Amygdala (tissue), 56 donors: ENCODE results near the gene RRH.
"Not testable (repeated sequence)": the region's sequence is repeated elsewhere in the genome, so short reads cannot be mapped to it uniquely, and the experiment has no call there.

Source experiments
- DNase-seq, 56 donors: peaks; one replicate each; lab custom pipeline; 2025; lab: John Stamatoyannopoulos, UW

The RRH gene

DNA sequence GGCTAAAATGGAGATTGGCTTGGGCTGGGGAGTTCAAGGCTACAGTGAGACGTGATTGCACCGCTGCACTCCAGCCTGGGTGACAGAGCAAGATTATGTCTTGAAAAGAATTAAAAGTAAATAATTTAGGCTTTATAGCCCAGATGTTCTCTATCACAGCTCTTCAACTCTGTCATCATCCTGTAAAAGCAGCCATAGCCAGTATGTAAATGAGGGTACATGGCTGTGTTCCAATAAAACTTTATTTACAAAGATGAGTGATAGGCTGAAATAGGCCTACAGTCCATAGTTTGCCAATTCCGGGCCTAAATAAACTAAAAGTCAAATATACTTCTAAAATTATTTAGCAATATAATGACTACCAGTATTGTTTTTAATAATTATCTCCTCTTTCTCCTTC lies 9.2 kb downstream of the RRH start:
- DNase-seq = no peak

DNA sequence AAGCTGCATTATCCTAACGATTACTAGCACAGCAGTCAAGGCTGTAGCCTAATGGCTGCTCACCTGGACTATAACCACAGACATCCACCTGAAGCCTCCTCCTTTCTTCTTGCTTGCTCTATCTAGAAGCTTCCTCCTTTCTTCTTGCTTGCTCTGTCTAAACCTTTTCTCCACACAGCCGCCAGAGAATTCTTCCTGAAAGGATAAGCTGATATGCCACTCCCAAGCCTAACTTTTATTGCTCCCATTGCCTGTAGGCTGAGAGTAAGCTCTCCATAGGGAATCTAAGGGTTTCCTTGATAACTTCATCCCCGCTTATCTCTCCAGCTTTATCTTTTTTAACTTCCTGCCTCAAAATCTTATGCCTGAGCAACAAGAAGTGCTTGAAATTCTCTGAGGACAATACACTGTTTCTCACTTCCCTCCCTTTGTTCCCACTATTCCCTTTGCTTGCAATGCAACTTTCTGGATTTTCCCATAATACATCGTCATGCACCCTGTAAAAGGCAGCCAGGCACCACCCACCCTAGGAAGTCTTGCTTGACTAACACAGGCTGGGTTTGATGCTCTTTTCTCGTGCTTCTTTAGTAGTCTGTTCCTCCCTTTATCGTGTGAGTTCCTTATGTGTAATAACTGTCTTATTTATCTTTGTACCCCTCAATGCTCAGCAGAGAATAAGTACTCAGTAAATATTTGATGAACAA lies 18.8 kb downstream of the RRH start:
- DNase-seq = no peak

DNA sequence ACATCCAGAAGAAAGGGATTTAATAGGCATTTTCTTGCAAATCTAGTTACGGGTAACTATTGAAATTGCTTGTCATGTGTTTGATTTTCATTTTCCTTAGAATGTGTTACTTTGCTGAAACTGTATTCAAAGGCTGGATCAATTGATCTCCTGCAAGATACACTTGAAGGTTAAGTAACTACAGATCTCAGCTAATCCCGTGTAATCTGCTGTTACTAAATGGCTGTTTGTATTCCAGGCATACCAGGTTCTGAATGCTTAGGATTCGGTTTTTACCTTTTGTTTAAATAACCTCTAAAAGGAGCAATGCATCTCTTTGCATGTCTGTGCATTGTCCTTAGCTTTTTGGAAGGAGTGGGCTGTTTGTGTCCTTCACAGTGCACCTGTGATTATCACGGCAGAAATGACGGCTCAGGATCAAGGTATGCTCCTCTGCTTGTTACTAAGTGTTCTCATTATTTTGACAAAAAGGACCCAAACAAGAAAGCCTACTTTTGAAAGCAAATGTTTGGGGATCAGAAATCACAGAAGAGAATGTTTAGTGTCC lies 20.2 kb downstream of the RRH start, which contains the start of gene LRIT3:
TSS of gene LRIT3 (plus strand) at position 212 of the 547 bp plus-strand sequence. CDS start at position 307, 95 bp downstream.
- no peak for DNase-seq

DNA sequence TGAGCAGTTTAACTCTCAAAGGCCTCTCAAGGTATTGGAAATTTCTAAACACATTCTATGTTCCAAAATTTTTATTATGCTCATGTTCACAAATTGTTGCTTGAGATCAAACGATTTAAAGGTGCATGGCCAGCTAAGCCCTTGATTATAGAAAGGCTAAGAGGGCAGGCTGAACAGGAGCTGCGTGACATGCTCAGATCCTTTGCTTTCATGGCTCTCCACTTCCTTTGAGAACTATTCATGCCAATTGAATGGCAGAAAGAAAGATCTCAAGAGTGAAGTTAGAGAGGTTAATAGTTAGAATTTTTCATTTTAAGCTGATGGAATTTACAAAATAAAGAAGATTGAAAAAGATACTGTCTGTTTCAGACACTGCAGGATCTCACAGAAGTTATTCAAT lies 20.7 kb downstream of the RRH start:
- DNase-seq = no peak

DNA sequence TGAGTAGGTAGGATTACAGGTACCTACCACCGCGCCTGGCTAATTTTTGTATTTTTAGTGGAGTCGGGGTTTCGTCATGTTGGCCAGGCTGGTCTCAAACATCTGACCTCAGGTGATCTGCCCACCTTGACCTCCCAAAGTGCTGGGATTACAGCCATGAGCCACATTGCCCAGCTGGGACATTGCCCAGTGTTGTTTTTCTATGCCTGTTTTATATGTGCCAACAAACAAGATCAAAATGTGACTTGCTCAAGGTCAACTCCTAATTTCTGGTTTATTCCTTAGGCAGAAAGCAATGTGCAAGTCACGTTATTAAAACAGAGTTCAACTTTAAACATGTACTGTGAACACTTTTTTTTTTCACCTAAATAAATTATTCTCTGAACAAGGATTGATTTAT lies 22.8 kb downstream of the RRH start:
- no peak for DNase-seq

DNA sequence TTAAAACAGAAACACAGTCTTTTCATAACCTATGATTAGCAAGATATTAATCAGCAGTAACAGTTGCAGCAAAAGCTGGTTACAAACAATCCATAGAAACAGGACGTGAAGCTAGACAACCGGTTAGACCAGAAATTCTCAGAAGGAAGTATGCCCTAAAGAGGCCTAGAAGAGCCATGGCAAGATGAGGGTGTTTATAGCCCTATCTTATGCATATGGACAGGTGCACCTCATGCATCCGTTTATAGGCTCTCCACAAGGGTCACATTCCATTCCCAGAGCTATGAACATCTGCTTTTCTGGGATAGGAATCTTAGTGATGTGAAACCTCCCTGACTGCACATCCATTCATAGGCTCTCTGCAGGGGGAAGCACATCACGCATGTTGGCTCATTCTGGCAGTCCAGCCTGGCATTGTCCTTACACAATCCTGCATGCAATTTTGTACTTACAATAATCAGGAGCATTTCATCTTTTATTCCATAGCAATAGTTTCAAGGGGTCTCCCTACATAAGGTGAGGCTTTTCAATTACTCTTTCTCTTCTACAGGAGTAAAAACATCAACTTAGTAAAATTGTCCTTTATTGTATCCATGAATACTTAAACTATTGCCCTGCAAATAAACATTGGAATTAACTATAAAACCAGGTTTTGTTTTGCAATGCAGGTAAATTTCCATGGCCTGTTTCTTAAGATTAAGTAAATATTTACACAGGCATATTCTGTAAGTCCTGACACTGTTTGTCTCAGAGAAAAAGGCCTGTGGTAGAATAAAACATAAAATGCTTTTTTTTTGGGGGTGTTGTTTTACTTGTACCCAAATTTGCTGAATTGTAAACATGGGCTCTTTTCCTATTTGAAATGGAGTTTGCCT lies 31.9 kb downstream of the RRH start:
- not testable (repeated sequence) for DNase-seq

DNA sequence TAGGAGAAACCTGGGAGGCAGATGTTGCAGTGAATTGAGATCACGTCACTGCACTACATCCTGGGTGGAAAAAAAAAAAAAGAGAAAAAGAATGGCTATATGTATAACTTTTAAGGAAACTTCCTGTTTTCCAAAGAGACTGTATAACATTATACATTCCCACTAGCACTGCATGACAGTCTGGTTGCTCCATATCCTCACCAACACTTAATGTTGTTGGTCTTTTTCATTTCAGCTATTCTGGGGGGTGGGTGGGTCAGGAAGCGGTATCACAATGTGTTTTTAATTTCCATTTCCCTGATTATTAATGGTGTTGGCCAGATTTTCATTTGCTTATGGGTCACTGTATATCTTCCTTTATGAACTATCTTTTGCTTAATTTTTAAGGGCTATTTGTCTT lies 33.5 kb downstream of the RRH start:
- no peak for DNase-seq

DNA sequence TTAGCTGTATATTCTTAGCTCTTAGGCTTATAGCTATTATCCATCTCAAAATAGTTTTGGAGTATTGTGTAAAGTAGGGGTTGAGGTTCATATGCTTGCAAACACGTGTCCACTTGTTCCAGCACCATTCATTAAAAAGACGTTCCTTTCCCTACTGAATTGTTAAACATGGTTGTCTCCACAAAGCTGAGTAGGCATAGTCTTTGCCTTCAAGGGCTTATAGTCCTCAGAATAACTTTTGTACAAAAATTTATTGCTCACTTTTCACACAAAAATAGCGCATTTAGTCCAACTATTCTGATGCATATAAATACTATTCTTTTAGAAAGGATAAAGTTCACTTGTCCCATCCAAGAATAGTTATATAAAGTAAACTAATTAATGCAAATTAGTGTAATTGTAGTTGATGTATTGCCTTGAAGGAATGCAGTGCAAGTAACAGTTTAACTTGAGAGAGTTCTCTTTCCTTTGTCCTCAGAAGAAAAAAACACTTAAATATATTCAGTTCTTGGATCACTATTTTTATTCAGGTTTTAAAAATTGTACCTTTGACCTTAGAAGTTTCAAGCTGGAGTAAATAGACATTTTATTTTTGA lies 34.2 kb downstream of the RRH start:
- DNase-seq = no peak

DNA sequence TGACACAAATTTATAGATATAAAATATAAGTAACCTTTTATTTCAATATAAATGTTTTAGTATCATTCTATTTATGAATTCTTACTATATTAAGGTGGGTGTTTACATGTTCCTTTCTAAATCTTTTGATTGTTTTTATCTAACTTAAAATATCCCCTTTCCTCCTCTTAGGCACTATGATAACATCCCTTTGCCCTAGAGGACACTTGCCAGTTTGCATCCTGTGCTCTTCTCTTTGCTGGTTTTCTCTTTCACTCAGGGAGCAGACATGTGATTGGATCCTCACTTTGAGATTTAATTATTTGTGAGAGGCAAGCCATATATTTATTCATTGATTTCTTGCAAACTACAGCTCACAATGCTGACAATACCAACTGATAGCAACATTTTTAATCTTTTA lies 36.4 kb downstream of the RRH start:
- DNase-seq = no peak

DNA sequence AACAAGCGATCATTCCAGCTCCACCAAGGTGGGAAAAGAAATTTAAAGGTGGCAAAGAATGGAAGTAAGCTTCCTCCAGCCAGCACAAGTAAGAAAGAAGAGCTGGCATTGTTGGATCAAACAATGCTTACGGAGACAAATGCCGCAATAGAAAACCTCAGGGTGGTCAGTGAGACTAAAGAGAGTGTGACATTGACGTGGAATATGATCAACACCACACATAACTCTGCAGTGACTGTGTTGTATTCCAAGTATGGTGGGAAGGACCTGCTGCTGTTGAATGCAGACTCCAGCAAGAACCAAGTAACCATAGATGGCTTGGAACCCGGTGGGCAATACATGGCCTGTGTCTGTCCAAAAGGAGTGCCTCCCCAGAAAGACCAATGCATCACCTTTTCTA lies 42.3 kb downstream of the RRH start:
- no peak for DNase-seq

DNA sequence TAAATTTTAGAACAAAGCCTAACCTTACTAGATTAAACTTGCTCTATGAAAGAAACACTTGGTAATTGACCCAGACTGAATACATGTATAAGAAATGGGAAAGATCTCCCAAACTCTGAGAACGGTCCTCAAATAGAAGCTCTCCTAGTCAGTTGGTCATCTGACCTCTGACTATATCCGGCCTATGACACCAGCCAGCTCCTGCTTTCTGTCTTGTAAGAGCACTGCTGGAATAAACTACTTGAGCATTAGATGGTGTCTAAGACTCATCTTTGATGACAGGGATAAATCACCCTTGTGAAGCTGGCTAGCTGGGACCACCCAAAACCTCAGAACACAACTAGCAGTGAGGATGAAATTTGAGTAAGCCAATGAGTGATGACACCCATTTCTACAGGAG lies 44.3 kb downstream of the RRH start:
- DNase-seq = no peak

DNA sequence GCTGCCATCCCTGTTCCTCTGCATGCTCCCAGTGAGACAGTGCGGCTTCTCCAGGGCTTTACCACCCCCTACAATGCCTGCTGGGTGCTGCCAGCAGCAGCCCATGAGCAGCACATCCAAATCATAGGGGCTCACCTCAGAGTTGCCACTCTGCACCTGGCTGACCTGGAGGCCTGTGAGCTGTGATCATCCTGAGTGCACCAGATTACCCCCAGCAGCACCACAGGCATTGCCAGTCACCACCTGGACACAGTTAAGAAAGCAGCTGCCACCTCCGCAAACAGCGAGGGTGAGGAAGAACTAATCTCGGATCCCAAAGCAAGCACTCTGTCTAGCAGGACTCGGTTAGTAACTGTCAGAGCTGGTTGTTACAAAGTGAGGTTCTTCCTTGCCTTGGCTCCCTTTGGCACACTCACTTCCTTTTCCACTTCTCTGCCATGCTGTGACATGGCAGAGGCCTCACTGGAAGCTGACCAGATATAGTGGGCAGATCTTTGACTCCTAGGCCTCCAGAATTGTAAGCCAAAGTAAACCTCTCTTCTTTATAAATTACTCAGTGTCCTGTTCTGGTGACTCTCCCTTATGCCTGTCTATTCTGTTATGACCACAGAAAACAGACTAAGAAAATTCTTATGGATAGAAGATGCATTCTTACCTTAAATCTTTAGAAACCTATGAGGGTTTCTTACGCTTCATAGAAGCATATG lies 45.3 kb downstream of the RRH start:
- DNase-seq = no peak

DNA sequence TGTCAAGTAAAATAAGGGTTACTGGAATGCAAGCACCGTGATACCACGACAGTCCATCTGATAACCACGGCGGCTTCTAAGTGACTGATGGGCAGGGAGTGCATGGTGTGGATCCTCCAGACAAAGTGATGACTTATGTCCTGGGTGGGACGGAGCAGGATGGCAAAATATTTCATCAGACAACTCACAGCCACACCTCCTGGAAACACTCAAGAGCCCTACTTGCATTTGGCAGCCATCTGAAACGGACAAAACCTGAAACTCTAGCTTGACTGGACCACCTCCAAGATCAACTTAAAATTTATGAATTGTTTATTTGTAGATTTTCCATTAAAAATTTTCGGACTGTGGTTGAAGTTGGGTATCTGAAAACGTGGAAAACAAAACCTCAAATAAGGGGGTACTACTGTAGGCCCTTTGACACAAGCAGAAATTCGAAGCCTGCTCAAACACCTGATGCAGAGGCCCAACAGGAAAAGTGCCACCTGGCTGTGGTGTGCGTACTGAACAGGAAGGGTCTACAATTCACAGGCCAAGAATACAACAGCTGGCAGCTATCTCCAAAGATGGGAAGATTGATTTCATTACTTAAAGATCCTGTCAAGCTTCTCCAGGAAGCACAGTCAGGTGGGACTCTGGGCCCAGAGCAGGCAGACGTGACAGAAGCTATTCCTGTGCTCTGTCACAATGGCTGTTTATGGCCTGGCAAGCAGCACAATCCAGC lies 46.2 kb downstream of the RRH start:
- DNase-seq = no peak

DNA sequence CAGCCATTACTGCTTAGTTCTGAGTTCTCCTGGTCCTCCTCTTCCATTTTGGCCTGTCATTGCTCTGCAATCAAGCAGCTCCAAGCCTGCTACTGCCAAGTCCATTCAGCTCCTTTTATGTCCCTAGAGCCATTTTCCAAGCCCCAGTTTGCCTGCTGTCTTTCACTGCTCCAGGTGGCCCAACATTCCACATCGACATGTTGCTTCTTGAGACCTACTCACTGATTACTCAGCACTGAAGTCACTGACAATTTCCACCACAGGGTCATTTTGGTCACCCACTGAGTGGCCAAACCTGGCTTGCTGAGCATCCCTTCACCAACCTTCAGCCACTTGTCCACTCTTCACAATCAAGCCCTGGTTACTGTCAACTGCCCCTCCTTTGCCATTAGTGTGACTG lies 47.3 kb downstream of the RRH start:
- DNase-seq = no peak

DNA sequence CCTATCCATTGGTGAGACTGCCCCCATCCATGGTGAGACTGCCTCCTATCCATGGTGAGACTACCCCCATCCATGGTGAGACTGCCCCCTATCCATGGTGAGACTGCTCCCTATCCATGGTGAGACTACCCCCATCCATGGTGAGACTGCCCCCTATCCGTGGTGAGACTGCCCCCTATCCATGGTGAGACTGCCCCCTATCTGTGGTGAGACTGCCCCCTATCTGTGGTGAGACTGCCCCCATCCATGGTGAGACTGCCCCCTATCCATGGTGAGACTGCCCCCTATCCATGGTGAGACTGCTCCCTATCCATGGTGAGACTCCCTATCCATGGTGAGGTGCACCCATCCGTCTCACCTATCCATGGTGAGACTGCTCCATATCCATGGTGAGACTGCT lies 47.8 kb downstream of the RRH start:
- not testable (repeated sequence) for DNase-seq

DNA sequence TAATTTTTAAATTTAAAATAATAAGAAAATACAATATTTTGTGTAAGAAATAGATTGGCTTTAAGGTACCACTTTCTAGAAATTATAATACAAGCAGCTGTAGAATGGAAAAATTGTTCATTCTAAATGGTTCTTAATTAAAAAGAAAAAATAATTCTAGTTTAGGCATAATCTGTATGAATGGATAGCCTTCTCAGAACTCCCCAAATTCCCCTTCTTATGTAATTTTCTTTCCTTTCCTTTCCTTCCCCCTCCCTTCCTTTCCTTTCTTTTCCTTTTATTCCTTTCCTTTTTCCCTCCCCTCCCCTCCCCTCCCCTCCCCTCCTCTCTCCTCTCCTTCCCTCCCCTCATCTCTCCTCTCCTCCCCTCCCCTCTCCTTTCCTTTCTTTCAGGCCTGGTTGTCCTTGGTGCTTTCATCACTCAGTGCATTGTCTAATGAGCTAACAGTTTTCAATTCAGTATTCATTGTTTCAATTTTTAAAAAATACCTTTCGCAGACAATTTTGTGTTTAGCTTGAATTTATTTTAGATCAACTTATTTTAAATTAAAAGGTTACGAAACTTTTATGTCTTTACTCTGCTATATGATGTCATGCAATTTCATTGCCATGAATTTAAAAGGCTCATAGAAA lies 49.0 kb downstream of the RRH start:
- no peak for DNase-seq

DNA sequence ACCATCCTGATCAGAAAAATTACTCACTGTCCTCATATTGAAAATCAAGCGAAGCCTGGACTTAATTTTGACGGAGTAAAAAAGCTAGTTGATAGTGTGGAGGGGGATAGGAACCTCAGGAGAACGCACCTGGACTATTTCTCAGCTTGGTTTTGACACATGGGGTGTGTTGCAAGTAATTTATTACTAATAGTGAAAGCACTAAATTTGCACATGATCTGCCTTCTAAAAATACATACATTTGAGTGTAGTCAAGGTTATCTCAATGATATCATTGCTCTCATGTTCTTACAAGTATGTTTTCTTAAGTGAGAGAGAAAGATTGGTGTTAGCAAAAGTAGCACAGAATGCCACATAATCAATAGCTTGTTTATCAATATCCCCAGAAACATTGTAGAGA lies 49.6 kb downstream of the RRH start:
- no peak for DNase-seq

DNA sequence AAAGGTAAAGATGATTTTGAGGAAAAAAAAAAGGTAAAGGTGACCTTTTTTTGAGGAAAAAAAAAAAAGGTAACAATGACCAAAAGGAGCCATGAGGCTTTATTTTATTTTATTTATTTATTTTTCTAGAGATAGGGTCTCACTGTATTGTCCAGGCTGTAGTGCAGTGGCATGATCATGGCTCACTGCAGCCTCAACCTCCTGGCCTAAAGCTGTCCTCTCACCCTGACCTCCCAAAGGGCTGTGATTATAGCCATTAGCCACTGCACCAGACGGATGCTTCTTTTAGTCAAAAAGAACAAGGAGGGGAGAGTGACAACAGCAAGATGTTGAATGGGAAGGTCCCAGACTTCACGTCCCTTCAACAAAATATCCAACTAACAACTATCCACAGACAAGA lies 50.6 kb downstream of the RRH start:
- no peak for DNase-seq

DNA sequence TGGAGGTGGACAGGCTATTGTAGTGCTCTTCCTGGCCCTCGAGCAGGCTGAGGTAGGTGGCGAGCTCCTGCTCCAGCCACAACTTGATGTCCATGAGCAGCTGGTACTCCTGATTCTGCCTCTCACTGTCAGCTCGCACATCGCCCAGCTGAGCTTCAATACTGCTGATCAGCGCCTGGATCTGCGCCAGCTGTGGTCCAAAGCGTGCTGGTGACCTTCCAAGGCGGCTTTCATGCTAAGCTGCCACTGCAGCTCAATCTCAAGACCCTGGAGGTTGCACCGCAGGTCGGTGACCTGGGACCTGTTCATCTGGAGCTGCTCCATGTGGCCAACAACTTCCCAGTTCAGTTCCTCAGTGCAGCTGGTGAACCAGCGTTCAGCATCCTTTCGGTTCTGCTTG lies 51.3 kb downstream of the RRH start:
- peak in 1 of 56 donors; percentile 2 for DNase-seq
